ENCODE results near the gene RELN.

RELN gene

GRCh38 chr7:103712991-103713778, 276.3 kb downstream of the RELN start:
- Mint-ChIP-seq H3K36me3 (ENCODE audit: insufficient read depth) (no peaks in the 10 kb centered on the region), H3K4me3 (no peak overlapping the region), H3K27me3 (peaks cover 8% of the 10 kb centered on the region in 2 donors), H3K27ac (no peak overlapping the region), H3K9me3 (peaks cover 4 to 8% of the 10 kb centered on the region in 2 donors), H3K4me1 (ENCODE audit: low read depth in 2 of 2) (no peaks in the 10 kb centered on the region)
- ATAC-seq (replicated peaks) (no peak), DNase-seq (no peak)

- DNase-seq: no peak
- no peak overlapping the region for H3K27ac Mint-ChIP-seq
- H3K4me3 Mint-ChIP-seq: no peak overlapping the region
- H3K27me3 Mint-ChIP-seq: peaks cover 7 to 8% of the 10 kb centered on the region in 2 donors
- H3K36me3 Mint-ChIP-seq (ENCODE audit: insufficient read depth): no peaks in the 10 kb centered on the region
- ATAC-seq (replicated peaks): no peak
- H3K9me3 Mint-ChIP-seq: peaks cover 4 to 8% of the 10 kb centered on the region in 2 donors
- H3K4me1 Mint-ChIP-seq (ENCODE audit: low read depth in 2 of 2): no peaks in the 10 kb centered on the region
Measured at GRCh38 chr7:103711413-103711812, 278.0 kb downstream of the RELN start.

- no peak overlapping the region for H3K4me3 Mint-ChIP-seq
- no peaks in the 10 kb centered on the region for H3K27me3 Mint-ChIP-seq
- no peaks in the 10 kb centered on the region for H3K4me1 Mint-ChIP-seq (ENCODE audit: low read depth in 2 of 2)
- H3K27ac Mint-ChIP-seq: no peak overlapping the region
- ATAC-seq (replicated peaks): no peak
- DNase-seq: no peak
- peaks cover 0 to 2% of the 10 kb centered on the region in 2 donors for H3K9me3 Mint-ChIP-seq
- H3K36me3 Mint-ChIP-seq (ENCODE audit: insufficient read depth): no peaks in the 10 kb centered on the region
Measured at GRCh38 chr7:103710247-103710646, 279.2 kb downstream of the RELN start.

GRCh38 chr7:103706805-103707204, 282.7 kb downstream of the RELN start:
- Mint-ChIP-seq H3K9me3 (peaks cover 0 to 2% of the 10 kb centered on the region in 2 donors), H3K27ac (no peak overlapping the region), H3K4me3 (no peak overlapping the region), H3K36me3 (ENCODE audit: insufficient read depth) (no peaks in the 10 kb centered on the region), H3K4me1 (ENCODE audit: low read depth in 2 of 2) (no peaks in the 10 kb centered on the region), H3K27me3 (no peaks in the 10 kb centered on the region)
- DNase-seq (no peak), ATAC-seq (replicated peaks) (no peak)

GRCh38 chr7:103705542-103705941, 283.9 kb downstream of the RELN start:
- no peaks in the 10 kb centered on the region for H3K36me3 Mint-ChIP-seq (ENCODE audit: insufficient read depth)
- ATAC-seq (replicated peaks): no peak
- H3K4me1 Mint-ChIP-seq (ENCODE audit: low read depth in 2 of 2): no peaks in the 10 kb centered on the region

GRCh38 chr7:103704701-103705100, 284.8 kb downstream of the RELN start:
- Mint-ChIP-seq H3K9me3 (peaks cover 0 to 2% of the 10 kb centered on the region in 2 donors), H3K27me3 (no peaks in the 10 kb centered on the region), H3K4me1 (ENCODE audit: low read depth in 2 of 2) (no peaks in the 10 kb centered on the region), H3K4me3 (no peak overlapping the region), H3K27ac (no peak overlapping the region), H3K36me3 (ENCODE audit: insufficient read depth) (no peaks in the 10 kb centered on the region)
- ATAC-seq (replicated peaks) (no peak), DNase-seq (no peak)

More at GRCh38 chr7:103705542-103705941, 283.9 kb downstream of the RELN start:
- H3K27ac Mint-ChIP-seq: no peak overlapping the region
- no peaks in the 10 kb centered on the region for H3K27me3 Mint-ChIP-seq
- peaks cover 0 to 2% of the 10 kb centered on the region in 2 donors for H3K9me3 Mint-ChIP-seq
- H3K4me3 Mint-ChIP-seq: no peak overlapping the region
- DNase-seq: no peak

- no peak overlapping the region for H3K27ac Mint-ChIP-seq
- no peaks in the 10 kb centered on the region for H3K4me1 Mint-ChIP-seq (ENCODE audit: low read depth in 2 of 2)
- H3K9me3 Mint-ChIP-seq: no peaks in the 10 kb centered on the region
- ATAC-seq (replicated peaks) (no peak), DNase-seq (no peak)
- H3K36me3 Mint-ChIP-seq (ENCODE audit: insufficient read depth): no peaks in the 10 kb centered on the region
- no peak overlapping the region for H3K4me3 Mint-ChIP-seq
- H3K27me3 Mint-ChIP-seq: no peaks in the 10 kb centered on the region
Measured at GRCh38 chr7:103702982-103703381, 286.5 kb downstream of the RELN start.

GRCh38 chr7:103702454-103702853, 287.0 kb downstream of the RELN start:
- no peak overlapping the region for H3K27ac Mint-ChIP-seq
- ATAC-seq (replicated peaks) (no peak), DNase-seq (no peak)
- no peaks in the 10 kb centered on the region for H3K36me3 Mint-ChIP-seq (ENCODE audit: insufficient read depth)
- no peaks in the 10 kb centered on the region for H3K9me3 Mint-ChIP-seq
- no peaks in the 10 kb centered on the region for H3K27me3 Mint-ChIP-seq
- H3K4me3 Mint-ChIP-seq: no peak overlapping the region
- H3K4me1 Mint-ChIP-seq (ENCODE audit: low read depth in 2 of 2): no peaks in the 10 kb centered on the region

- Mint-ChIP-seq H3K36me3 (ENCODE audit: insufficient read depth) (no peaks in the 10 kb centered on the region), H3K27me3 (no peaks in the 10 kb centered on the region), H3K4me3 (no peak overlapping the region), H3K9me3 (no peaks in the 10 kb centered on the region), H3K27ac (no peak overlapping the region), H3K4me1 (ENCODE audit: low read depth in 2 of 2) (no peaks in the 10 kb centered on the region)
- DNase-seq (no peak), ATAC-seq (replicated peaks) (no peak)
Measured at GRCh38 chr7:103699032-103699431, 290.4 kb downstream of the RELN start.

GRCh38 chr7:103698064-103698463, 291.4 kb downstream of the RELN start:
- no peak for DNase-seq
- H3K36me3 Mint-ChIP-seq (ENCODE audit: insufficient read depth): no peaks in the 10 kb centered on the region
- ATAC-seq (replicated peaks): no peak
- no peaks in the 10 kb centered on the region for H3K4me1 Mint-ChIP-seq (ENCODE audit: low read depth in 2 of 2)
- H3K27me3 Mint-ChIP-seq: no peaks in the 10 kb centered on the region
- H3K4me3 Mint-ChIP-seq: no peak overlapping the region
- no peaks in the 10 kb centered on the region for H3K9me3 Mint-ChIP-seq
- H3K27ac Mint-ChIP-seq: no peak overlapping the region

- DNase-seq (no peak), ATAC-seq (replicated peaks) (no peak)
- H3K36me3 Mint-ChIP-seq (ENCODE audit: insufficient read depth): no peaks in the 10 kb centered on the region
- no peaks in the 10 kb centered on the region for H3K9me3 Mint-ChIP-seq
- no peaks in the 10 kb centered on the region for H3K27me3 Mint-ChIP-seq
- no peak overlapping the region for H3K4me3 Mint-ChIP-seq
- no peak overlapping the region for H3K27ac Mint-ChIP-seq
- H3K4me1 Mint-ChIP-seq (ENCODE audit: low read depth in 2 of 2): no peaks in the 10 kb centered on the region
Measured at GRCh38 chr7:103695521-103695920, 293.9 kb downstream of the RELN start.

- Mint-ChIP-seq H3K9me3 (no peaks in the 10 kb centered on the region), H3K27ac (no peak overlapping the region), H3K36me3 (ENCODE audit: insufficient read depth) (no peaks in the 10 kb centered on the region), H3K4me3 (no peak overlapping the region), H3K4me1 (ENCODE audit: low read depth in 2 of 2) (no peaks in the 10 kb centered on the region), H3K27me3 (no peaks in the 10 kb centered on the region)
- DNase-seq: no peak
- no peak for ATAC-seq (replicated peaks)
Measured at GRCh38 chr7:103694304-103694703, 295.2 kb downstream of the RELN start.

- no peak for ATAC-seq (replicated peaks)
- Mint-ChIP-seq H3K4me3 (no peak overlapping the region), H3K27ac (no peak overlapping the region), H3K27me3 (peaks cover 0 to 8% of the 10 kb centered on the region in 2 donors), H3K4me1 (ENCODE audit: low read depth in 2 of 2) (no peaks in the 10 kb centered on the region), H3K36me3 (ENCODE audit: insufficient read depth) (no peaks in the 10 kb centered on the region), H3K9me3 (no peaks in the 10 kb centered on the region)
- DNase-seq: no peak
Measured at GRCh38 chr7:103691291-103691690, 298.2 kb downstream of the RELN start.

- no peak overlapping the region for H3K27ac Mint-ChIP-seq
- H3K36me3 Mint-ChIP-seq (ENCODE audit: insufficient read depth): no peaks in the 10 kb centered on the region
- no peaks in the 10 kb centered on the region for H3K9me3 Mint-ChIP-seq
- H3K27me3 Mint-ChIP-seq: peaks cover 0 to 8% of the 10 kb centered on the region in 2 donors
- H3K4me3 Mint-ChIP-seq: no peak overlapping the region
- DNase-seq: no peak
- no peak for ATAC-seq (replicated peaks)
- no peaks in the 10 kb centered on the region for H3K4me1 Mint-ChIP-seq (ENCODE audit: low read depth in 2 of 2)
Measured at GRCh38 chr7:103690242-103690974, 299.1 kb downstream of the RELN start.
